PC-9 (cell line): Measurements from ENCODE around the gene PCGF3. TPM values are rescaled to one million over a fixed set of nuclear protein-coding genes. Genes with fewer than 3 reads are reported as not detected.
"Not testable (repeated sequence)": the region's sequence is repeated elsewhere in the genome, so short reads cannot be mapped to it uniquely, and the experiment has no call there.

Source experiments
- BruUV-seq: library from RNA; stranded (reverse); fragments of 400-500 nt; replicated peaks from 2 replicates; lab custom pipeline; 2021; lab: Mats Ljungman, UMichigan
- CTCF ChIA-PET: fragments of 300-600 bp; sonication (Branson Sonifier 250); formaldehyde crosslinking; loops from one replicate; lab custom pipeline; 2022; ENCODE audit warnings: antibody characterized with exemption; lab: Charles Lee
- POLR2A ChIA-PET: fragments of 300-600 bp; sonication (Branson Sonifier 250); formaldehyde crosslinking; loops from one replicate; lab custom pipeline; 2022; ENCODE audit warnings: antibody characterized with exemption; ENCODE audit not compliant: unreplicated experiment; lab: Charles Lee
- DNase-seq, 2 experiments: peaks; one replicate each; pipeline versions ENCODE4 v3.0.0 to v3.0.0-alpha.2; 2015 to 2022; ENCODE audit warnings: mixed read lengths in 1 of 2
- H2AFZ ChIP-seq: fragments of 200-600 bp; sonication (generic); 2 replicates; pipeline ENCODE4 v1.8.1; 2017; ENCODE audit warnings: antibody characterized with exemption
- H3F3A ChIP-seq: fragments of 200-600 bp; sonication (generic); 2 replicates; pipeline ENCODE4 v1.8.1; 2017; ENCODE audit warnings: antibody characterized with exemption, mild to moderate bottlenecking, low read depth; ENCODE audit not compliant: insufficient read depth
- H3K27ac ChIP-seq: fragments of 200-600 bp; sonication (generic); 2 replicates; pipeline ENCODE4 v1.6.1; 2016; ENCODE audit warnings: mixed run types
- H3K27me3 ChIP-seq: fragments of 200-600 bp; sonication (generic); 2 replicates; pipeline ENCODE4 v1.6.1; 2016; ENCODE audit warnings: low read depth, mixed run types; ENCODE audit not compliant: insufficient read depth
- H3K36me3 ChIP-seq: fragments of 200-600 bp; sonication (generic); 2 replicates; pipeline ENCODE4 v1.6.1; 2016; ENCODE audit warnings: low read depth, mixed run types
- H3K4me1 ChIP-seq: fragments of 200-600 bp; sonication (generic); replicated peaks from 2 replicates; pipeline ENCODE4 v1.6.1; 2016; ENCODE audit warnings: mixed run types; ENCODE audit not compliant: insufficient read depth
- H3K4me2 ChIP-seq: fragments of 200-600 bp; sonication (generic); 2 replicates; pipeline ENCODE4 v1.6.1; 2017; ENCODE audit warnings: mixed run types
- H3K4me3 ChIP-seq: fragments of 200-600 bp; sonication (generic); 2 replicates; pipeline ENCODE4 v1.6.1; 2016; ENCODE audit warnings: mixed run types
- H3K79me2 ChIP-seq: fragments of 200-600 bp; sonication (generic); 2 replicates; pipeline ENCODE4 v1.6.1; 2017; ENCODE audit warnings: low read depth, mixed run types
- H3K9me2 ChIP-seq: fragments of 200-600 bp; sonication (generic); 2 replicates; pipeline ENCODE4 v1.8.1; 2017; ENCODE audit warnings: mild to moderate bottlenecking; ENCODE audit not compliant: insufficient read depth
- H3K9me3 ChIP-seq: fragments of 200-600 bp; sonication (generic); 2 replicates; pipeline ENCODE4 v1.8.1; 2016; ENCODE audit warnings: low read depth; ENCODE audit not compliant: insufficient read depth
- H4K20me1 ChIP-seq: fragments of 200-600 bp; sonication (generic); 2 replicates; pipeline ENCODE4 v1.8.1; 2017; ENCODE audit not compliant: insufficient read depth
- CTCF ChIP-seq: fragments of 200-600 bp; sonication (generic); conservative IDR thresholded peaks from 2 replicates; pipeline ENCODE4 v1.6.1; 2017; ENCODE audit warnings: mixed run types, antibody characterized with exemption, mild to moderate bottlenecking, moderate library complexity
- EZH2 ChIP-seq: fragments of 200-600 bp; sonication (generic); IDR thresholded peaks from 2 replicates; pipeline ENCODE4 v1.8.0; 2017; ENCODE audit warnings: antibody characterized with exemption, low read depth
- intact Hi-C: fragments of 100-400 bp; cut with micrococcal nuclease; formaldehyde crosslinking; loops from one replicate; pipeline ENCODE4 v1.10.0; 2022; ENCODE audit not compliant: unreplicated experiment
- total RNA-seq: library from RNA; stranded (reverse); gene quantifications from 2 replicates; pipeline ENCODE4 v1.2.3, GENCODE V29; 2021

Gene PCGF3
- total RNA-seq, 1 experiment from 2014 or later = 60.8 TPM

GRCh38 chr4:752196-752861 lies 46.7 kb downstream of the PCGF3 start:
- TF ChIP-seq EZH2 (no peak), CTCF (no peak)
- no TSS peak for BruUV-seq
- H3K9me3 ChIP-seq = no peaks in the 10 kb centered on the region
- ChIA-PET POLR2A (no interaction called here), CTCF (no interaction called here)
- no peak overlapping the region for H2AFZ ChIP-seq
- no peak overlapping the region for H3K4me2 ChIP-seq
- H3F3A ChIP-seq = peaks cover 13% of the 10 kb centered on the region; the same call in 1 of the 2 replicates
- H3K4me1 ChIP-seq = no peaks in the 10 kb centered on the region
- H3K9me2 ChIP-seq = no peaks in the 10 kb centered on the region
- no peak for DNase-seq
- intact Hi-C loops = no loop called here
- no peak overlapping the region for H3K4me3 ChIP-seq
- no peaks in the 10 kb centered on the region for H3K27me3 ChIP-seq
- peaks cover 7% of the 10 kb centered on the region for H4K20me1 ChIP-seq
- no peaks in the 10 kb centered on the region for H3K36me3 ChIP-seq
- H3K79me2 ChIP-seq = no peaks in the 10 kb centered on the region
- H3K27ac ChIP-seq = no peak overlapping the region

- CTCF ChIA-PET, H4K20me1 ChIP-seq, H3K9me2 ChIP-seq, H2AFZ ChIP-seq, H3K79me2 ChIP-seq, H3K4me1 ChIP-seq, H3K36me3 ChIP-seq, POLR2A ChIA-PET, H3K4me3 ChIP-seq, DNase-seq, H3K9me3 ChIP-seq, intact Hi-C loops, H3K4me2 ChIP-seq, H3K27ac ChIP-seq, BruUV-seq, H3K27me3 ChIP-seq: not testable (repeated sequence)
- peaks cover 18% of the 10 kb centered on the region; the same call in 1 of the 2 replicates for H3F3A ChIP-seq
Measured at GRCh38 chr4:753186-753585, 47.6 kb downstream of the PCGF3 start.

GRCh38 chr4:754221-755120 lies 48.8 kb downstream of the PCGF3 start:
- Histone ChIP-seq H4K20me1 (peaks cover 7% of the 10 kb centered on the region), H3K27ac (no peak overlapping the region), H2AFZ (no peak overlapping the region), H3K79me2 (no peaks in the 10 kb centered on the region), H3K9me2 (no peaks in the 10 kb centered on the region), H3K4me1 (no peaks in the 10 kb centered on the region), H3K9me3 (no peaks in the 10 kb centered on the region), H3K27me3 (no peaks in the 10 kb centered on the region), H3K36me3 (no peaks in the 10 kb centered on the region), H3K4me3 (no peak overlapping the region), H3K4me2 (no peak overlapping the region), H3F3A (peaks cover 18% of the 10 kb centered on the region; the same call in 1 of the 2 replicates)
- ChIA-PET POLR2A (no interaction called here), CTCF (no interaction called here)
- no peak for TF ChIP-seq CTCF
- no peak for TF ChIP-seq EZH2
- intact Hi-C loops = no loop called here
- no peak for DNase-seq
- no TSS peak for BruUV-seq
